Endometrial microvascular endothelial cells (primary cell): ENCODE results near the gene PLA2G4D. TPM values are rescaled to one million over a fixed set of nuclear protein-coding genes. Genes with fewer than 3 reads are reported as not detected.

Experiments used
- in situ Hi-C: cut with HindIII; loops from 2 replicates; pipeline ENCODE4 v1.10.0; 2017; ENCODE audit warnings: low sequenced_read_pairs, low pct_unique_long_range_greater_than_20kb; ENCODE audit errors: inconsistent ontology term
- total RNA-seq: library from RNA; depleted of rRNA; stranded (reverse); fragments of >200 nt; gene quantifications from one replicate; pipeline ENCODE4 v1.2.3, GENCODE V29; 2015; ENCODE audit errors: inconsistent ontology term

Gene PLA2G4D
- total RNA-seq, 1 donor from 2014 or later: not detected

DNA sequence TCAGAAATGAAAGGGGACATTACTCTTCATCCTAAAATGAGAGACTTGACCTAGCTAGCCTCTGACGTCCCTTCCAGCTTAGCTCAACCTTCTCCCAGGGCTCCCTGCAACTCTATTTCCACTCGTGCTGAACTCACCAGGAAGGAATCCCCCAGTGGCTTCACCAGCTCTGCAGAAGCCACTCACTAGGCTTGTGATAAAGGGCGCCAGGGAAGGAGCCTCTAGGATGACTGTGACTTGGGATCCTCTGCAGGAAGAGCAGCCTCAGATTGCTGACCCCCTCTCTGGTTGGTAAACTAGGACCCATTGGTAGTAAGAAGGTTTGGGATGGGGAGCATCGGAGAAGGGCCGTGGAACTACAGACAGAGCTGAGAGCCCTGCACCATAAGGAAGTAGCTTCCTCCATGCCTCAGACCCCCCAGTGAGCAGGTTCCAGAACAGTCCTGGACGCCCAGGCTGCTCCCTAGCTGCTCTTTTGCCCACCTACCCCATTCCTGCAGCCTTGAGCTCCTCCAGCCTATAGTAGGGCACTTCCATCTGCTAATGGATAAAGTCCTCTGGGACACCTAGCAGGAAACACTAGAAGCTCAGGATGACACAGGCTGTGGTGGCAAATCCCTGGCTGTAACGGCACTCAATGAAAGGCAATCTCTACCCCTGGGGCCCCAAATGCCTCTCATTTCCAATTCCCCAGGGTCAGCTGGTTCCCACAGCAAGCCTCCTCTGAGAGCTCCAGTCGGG, 36.1 kb upstream of the PLA2G4D start:
- in situ Hi-C loops: no loop called here

DNA sequence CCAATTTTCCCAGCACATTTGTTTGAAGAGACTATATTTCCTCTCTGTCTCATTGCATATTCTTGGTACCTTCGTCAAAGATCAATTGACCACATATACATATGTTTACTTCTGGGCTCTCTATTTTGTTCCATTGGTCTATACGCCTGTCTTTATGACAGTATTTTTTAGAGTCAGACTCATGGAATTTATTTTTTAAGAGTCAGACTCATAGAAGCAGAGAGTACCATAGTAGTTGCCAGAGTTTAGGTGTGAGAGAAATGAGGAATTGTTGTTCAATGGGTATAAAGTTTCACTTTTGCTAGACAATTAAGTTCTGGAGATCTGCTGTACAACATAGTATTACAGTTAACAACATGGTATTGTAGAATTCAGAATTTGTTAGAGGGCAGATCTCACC, 35.0 kb upstream of the PLA2G4D start:
- in situ Hi-C loops: no loop called here

DNA sequence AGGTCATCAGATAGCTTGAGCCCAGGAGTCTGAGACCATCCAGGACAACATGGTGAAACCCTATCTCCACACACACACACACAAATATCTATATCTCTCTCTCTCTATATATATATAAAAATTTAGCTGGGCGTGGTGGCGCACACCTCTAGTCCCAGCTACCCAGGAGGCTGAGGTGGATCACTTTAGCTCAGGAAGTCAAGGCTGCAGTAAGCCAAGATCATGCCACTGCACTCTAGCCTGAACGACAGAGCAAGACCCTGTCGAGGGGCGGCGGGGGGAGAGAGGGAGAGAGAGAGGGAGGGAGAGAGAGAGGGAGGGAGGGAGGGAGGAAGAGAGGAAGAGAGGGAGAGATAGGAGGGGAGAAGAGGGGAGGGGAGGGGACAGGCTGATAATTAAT, 34.1 kb upstream of the PLA2G4D start:
- in situ Hi-C loops: no loop called here

DNA sequence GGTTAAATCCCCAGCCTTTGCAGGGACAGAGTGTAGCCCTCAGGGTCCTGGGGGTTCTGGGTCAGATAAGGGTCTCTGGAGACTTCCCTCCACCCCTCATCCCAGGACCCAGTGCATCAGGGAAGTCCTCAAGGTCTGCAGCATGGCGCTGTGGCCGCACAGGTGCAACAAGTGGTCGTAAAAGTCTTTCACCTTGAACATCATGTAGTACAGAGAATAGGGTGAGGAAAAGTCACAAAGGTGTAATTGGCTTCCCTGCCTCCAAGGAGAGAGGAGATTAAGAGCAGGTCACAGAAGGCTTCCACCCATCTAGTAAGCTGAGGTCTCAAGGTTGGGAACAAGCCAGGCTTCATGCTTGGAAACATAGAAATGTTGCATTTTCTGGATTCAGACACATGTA, 29.2 kb upstream of the PLA2G4D start:
- in situ Hi-C loops: no loop called here

DNA sequence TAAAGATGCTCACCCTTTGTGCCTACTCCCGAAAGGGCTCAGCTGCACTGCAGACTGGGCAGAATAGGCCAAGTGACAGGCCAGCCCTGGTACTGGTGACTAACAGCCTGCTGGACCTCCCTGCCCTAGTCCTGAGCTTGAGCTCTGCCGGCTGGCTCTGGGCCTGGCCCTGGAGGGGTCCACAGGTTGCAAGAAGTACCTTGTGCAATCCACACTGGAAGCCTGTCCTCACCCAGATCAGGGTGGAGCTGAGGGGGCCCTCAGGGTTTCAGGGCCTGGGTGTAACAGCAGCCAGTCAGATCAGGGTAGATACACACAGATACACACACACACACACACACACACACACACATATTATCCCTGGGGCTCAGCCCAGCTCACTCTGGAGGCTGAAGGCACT, 27.3 kb upstream of the PLA2G4D start:
- in situ Hi-C loops: no loop called here

DNA sequence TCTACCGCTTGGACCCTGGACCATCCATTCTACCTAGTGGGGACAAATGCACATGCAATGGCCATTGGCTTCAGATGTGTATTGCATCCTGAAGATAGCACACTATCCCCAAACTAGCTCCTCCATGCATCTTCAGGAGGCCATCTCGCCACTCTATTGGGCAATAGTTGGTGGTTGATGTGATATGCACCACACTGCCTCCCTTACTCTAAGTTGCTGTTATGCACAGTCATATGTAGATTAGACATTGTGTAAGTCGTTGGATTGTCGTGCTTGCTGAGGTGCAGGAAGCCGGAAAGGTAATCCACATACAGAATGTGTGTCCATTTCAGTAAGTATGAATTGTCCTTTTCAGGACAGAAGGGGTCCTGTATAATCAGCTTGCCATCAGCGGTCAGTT, 26.7 kb upstream of the PLA2G4D start:
- in situ Hi-C loops: no loop called here

DNA sequence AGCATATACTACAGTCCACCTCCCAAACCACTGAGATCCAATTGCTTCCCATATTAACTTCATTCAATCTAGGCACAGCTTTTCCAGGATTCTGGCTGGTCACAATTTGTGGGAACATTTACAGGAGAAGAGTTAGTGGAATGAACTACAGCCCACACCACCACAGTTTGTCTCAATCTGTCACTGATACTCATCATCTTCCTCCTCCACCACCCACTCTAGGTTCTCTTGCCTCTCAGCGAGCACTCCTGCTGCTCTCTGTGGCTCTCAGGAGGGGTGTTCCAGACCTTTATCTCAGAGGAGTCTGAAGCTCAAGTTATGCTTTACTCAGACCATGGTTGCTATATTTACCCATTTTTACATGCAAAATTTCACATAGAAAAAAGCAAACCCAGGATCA, 25.9 kb upstream of the PLA2G4D start:
- in situ Hi-C loops: no loop called here

DNA sequence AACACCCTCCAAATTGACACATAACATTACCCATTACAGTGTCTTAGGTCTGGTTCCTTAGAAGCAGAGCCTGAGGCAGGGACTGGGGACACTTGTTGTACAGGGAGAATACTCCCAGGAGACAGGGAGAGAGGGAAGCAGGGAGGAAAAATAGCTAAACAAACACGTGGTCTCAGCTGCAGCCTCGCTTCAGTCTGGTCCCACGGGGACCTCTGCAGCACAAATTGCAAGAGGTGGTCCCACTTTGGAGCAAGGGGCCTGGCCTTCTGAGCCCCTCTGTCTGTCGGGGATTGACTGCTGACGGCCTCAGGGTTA, 25.0 kb upstream of the PLA2G4D start:
- in situ Hi-C loops: no loop called here

DNA sequence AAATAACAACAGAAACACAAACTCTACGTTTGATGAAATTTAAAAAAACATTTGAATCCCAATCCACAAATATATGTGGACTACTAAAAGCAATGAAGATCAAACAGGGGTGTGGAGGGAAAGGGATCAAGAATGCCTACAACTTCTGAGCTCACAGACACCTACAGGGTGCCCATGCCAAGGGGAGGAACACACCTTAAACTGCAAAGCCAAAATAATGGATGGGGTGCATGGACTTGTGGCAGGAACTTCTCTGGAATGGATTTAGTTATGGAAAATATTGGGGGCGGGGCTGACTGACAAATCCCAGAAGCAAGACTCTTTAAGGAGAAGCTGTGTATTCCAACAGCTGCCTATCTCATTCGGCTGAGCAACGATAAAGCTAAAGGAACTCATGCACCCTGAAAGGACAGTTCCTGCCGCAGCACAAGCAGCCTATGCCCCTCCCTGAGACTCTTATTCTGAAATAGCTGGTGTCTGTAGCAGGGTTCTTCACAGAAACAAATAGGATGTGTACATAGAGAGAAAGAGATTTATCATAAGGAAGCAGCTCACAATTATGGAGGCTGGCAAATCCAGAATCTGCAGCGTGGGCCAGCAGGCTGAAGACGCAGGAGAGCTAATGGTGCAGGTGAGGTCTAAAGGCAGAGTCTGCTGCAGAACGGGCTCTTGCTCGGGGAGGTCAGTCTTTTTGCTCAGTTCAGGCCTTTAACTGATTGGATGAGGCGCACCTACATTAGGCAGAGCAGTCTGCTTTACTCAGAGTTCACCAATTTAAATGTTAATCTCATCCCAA, 24.5 kb upstream of the PLA2G4D start:
- in situ Hi-C loops: no loop called here

DNA sequence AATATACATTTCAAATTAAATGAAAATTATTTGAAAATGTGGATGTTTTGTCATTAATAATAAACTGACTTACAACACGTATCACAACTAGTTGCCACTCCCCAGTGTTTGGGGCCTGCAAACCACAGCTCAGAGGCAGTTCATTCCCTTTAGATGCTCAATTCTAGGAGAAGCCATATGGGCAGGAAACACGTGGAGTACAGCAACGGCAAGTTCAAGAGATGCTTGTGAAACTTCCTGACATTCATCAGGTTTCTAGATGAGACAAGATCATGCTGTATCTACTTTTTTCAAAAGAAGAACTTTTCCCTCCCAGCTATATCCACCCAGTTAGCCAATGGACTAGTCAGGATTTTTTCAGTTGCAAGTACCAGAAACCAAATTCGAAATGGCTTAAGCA, 17.6 kb upstream of the PLA2G4D start:
- in situ Hi-C loops: no loop called here

DNA sequence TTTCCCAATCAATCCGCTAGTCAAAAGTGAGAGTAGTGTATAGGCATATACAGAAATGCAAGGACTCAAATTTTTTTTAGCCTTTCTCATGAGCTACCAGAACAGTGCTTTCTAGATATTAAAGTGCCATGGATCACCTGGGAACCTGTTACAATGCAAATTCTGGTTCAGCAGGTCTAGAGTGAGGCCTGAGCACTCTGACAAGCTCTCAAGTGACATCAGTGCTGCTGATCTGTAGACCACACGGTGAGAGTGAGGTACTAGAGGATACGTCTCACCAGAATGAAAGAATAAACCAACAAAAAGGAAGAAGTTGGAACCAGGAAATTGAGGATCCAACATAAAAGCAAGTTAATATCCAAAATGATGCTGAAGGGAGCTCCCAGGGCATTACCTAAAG, 16.0 kb upstream of the PLA2G4D start:
- in situ Hi-C loops: no loop called here

DNA sequence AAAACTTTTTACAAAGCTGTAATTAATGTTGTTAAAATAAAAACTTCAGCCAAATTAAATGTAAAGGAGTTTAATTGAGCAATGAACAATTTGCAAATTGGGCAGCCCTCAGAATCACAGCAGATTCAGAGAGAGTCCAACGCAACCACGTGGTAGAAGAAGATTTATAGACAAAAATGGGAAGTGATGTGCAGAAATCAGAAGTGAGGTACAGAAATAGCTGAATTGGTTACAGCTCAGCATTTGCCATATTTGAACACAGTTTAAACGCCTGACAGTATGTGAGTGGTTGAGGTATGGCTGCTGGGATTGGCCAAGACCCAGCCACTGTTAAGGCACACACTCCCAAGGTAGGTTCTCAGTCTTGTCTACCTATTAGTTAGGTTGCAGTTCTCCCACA, 14.4 kb upstream of the PLA2G4D start:
- in situ Hi-C loops: no loop called here

DNA sequence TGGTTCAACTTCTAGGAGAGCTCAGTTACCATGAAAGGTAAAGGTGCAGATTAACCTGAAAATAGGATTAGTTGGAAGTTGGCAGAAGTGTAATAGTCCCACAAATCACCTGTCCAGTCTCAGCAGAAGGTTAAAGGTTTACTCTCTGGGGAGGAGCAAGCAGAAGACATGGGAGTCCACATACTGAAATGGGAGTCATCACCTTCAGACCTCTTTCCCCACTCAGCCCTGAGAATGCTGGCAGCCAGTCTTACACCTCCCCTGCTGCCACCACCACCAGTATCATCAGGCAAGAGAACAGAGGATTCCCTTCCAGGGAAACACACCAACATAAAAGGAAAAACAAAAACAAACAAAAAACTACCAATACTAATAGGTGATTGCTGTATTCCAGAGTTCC, 13.8 kb upstream of the PLA2G4D start:
- in situ Hi-C loops: no loop called here

DNA sequence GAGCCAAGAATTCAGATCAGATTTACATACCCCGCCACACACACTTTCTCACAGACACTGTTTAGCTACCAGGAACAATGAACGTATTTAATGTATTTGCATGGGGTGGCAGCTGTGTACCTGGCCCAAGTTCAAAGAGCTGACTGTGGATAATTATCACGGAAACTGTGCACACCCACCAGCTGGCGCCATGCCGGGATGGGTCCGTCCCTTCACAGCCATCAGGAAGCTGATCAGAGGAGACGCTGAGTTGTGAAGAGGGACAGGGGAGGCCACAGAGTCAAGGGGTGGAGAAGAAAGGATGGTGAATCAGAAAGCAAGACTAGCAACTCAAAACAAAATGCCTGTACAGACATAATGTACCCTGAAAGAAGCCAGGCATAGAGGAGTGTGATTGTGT, 13.1 kb upstream of the PLA2G4D start:
- in situ Hi-C loops: no loop called here

DNA sequence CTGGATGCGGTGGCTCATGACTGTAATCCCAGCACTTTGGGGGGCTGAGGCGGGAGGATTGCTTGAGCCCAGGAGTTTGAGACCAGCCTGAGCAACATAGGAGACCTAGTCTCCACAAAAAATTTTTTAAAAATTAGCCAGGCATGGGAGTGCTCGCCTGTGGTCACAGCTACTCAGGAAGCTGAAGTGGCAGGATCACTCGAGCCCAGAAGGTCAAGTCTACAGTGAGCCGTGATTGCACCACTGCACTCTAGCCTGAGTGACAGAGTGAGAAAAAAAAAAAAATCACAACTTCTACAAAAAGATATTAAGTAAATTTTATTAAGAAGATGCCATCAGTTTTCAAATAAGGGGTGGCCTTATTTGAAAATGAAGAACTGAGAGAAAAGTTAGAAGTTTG, 11.9 kb upstream of the PLA2G4D start:
- in situ Hi-C loops: no loop called here

DNA sequence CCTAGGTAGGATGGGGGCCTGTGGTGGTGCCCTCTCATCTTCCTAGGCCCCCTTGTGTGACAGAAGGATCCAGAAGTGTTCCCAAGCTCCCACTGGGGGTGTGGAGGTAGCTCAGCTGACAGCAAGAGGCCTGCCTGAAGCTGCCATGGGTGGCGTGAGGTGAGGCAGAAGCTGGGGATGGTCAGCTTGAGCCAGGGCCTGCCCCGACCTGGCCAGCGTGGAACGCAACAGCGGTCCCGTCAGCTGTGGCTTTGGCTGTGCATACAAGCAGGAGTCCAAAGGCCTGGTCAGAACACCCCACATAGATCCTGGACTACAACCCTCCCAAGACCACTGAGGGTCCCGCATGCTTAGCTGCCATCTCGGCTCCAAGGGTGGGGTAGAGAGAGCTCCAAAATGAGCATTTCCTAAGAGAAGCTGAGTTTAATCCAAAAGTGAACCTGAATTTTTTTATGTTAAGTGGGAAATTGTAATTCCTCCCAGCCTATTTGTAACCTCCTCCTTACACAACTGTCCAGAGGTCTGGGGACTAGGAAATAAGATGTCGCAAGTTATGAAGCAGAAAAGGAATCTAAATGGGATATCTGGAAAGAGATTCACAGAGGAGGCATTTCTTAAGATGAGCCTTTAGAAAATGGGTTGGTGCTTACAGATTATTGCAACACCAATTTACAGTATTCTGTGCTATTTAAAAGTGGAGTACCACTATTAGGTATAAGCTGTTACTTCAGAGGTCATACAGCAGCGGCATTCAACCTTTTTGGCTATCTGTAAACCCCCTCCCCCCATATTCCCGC, 9.9 kb upstream of the PLA2G4D start:
- in situ Hi-C loops: no loop called here

DNA sequence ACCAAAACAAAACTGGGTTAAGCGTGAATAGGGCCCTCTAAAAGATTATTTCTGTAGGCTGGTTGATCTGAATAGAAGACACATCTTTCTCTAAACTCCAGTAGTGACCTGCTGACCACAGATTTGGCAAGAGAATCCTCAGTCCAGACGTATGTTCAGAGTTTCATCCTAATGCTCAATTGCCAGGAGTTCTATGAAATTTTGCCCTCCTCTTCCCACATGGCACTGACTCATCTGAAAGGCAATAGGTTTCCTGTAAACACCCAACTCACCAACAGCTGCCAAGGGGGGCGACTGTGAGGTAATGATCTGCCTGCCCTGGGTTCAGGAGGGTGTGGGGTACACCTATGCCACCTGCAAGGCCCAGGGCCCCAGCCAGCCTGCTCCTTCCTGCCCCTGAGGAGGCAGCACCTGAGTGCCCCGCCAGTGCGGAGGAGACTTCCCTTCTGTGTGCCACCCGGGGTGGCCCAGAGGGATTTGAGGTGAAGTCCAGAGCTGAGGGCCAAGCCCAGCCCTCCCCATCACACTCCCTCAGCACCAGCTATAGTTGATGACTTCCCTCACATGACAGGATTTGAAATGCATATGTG, 8.4 kb upstream of the PLA2G4D start:
- in situ Hi-C loops: no loop called here

DNA sequence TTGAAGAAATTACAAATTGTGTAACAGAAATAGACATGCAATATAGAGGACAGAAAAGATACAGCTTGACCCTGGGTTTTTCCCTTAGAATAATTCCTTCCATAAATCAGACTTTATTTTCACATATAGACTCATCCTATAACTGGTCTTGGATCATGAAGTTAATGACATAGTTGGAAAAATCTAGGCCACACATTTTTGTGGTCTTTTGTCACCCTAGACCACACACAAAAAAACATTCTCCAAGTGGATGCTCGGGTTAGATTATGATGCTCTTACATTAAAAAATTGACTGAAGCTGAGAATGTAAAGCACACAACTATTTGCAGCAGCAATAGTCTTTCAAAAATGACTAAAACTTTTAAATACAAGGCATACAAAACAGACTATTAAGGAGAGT, 7.5 kb upstream of the PLA2G4D start:
- in situ Hi-C loops: no loop called here

DNA sequence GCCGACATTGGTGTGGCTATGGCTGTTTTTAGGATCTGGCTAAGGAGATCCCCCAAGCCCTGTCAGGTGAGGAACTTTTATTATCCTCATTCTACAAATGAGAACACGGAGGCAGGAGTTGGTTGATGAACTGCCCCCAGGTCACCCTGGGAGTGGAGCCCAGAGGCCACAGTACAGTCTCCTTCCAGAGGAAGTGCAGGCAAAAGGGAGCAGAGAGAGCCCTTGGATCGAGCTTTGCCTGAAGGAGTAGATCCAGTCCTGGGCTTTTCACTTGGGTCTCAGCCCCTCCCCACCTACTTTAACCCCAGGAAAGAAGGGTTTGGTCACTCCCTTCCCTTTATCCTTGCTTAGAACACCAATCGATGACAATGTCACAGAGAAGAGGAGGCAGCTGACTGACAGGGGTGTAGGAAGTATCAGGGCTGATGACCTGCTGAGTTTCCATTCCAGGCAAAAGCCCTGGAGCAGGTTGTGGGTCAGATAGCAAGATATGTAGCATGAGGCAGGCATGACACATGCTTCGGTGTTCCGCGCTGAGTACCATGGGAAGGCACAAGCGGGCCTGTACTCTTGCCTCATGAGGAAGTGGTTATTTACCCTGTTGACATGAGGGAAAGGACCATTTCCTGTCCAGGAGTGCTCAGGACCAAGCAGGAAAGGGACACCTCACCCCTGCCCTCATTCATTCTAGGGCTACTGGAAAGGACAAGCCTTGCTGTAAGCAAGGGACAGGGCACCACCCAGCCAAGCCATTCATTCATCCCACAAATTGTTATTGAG, 5.8 kb upstream of the PLA2G4D start:
- in situ Hi-C loops: no loop called here
